Tibial nerve (tissue), 3 donors: ENCODE results near the gene GYPC.

Experiments used
- CTCF ChIP-seq, 5 experiments: fragments of 200-600 bp in 3 of 5; fragments of 450-650 bp in 2 of 5; sonication (generic) in 3 of 5; IDR thresholded peaks; one replicate each; pipeline ENCODE4 v1.5.1; 2016 to 2019; ENCODE audit warnings: antibody characterized with exemption in 5 of 5, mild to moderate bottlenecking in 3 of 5, moderate library complexity in 2 of 5
- POLR2A ChIP-seq, 2 donors: fragments of 450-650 bp; IDR thresholded peaks; one replicate each; pipeline ENCODE4 v1.6.1; 2017; ENCODE audit warnings: antibody characterized with exemption in 2 of 2, mild to moderate bottlenecking in 2 of 2, moderate library complexity in 2 of 2

GRCh38 chr2:126627643-126628042, 28.3 kb upstream of the GYPC start:
- TF ChIP-seq CTCF (IDR thresholded peaks at IDR 0.05): no peak
- no peak for TF ChIP-seq POLR2A (IDR thresholded peaks at IDR 0.05)
